HepG2 (cell line): ENCODE data around the gene SCFD2. TPM values are rescaled to one million over a fixed set of nuclear protein-coding genes. Genes with fewer than 3 reads are reported as not detected.

Experiments used
- ATAC-seq: fragments of 200-7000 bp; cut with Tn5 transposase; 3 replicates; pipeline ENCODE4 v1.9.1; 2020; ENCODE audit warnings: mild to moderate bottlenecking, moderate library complexity
- BruUV-seq: library from RNA; stranded (reverse); fragments of 400-500 nt; replicated peaks from 2 replicates; lab custom pipeline; 2021; lab: Mats Ljungman, UMichigan
- CTCF ChIA-PET: fragments of 300-600 bp; formaldehyde crosslinking; extraction: SDS; loops from one replicate; lab custom pipeline; 2021; ENCODE audit warnings: low total read pairs, inconsistent platforms, low intra/inter-chr PET ratio; lab: Yijun Ruan, JAX
- POLR2A ChIA-PET: fragments of 350-600 bp; sonication (Branson Sonifier 250); formaldehyde crosslinking; loops from one replicate; lab custom pipeline; 2020; ENCODE audit warnings: antibody characterized with exemption, inconsistent platforms; lab: Yijun Ruan, JAX
- DNase-seq: peaks from one replicate; pipeline ENCODE4 v3.0.0-alpha.2; 2015; ENCODE audit warnings: low spot score
- FAIRE-seq: peaks from 3 replicates; lab custom pipeline; 2011; peaks lifted over from hg19 to GRCh38; lab: Jason Lieb, UNC
- H2AFZ ChIP-seq: one replicate; pipeline ENCODE4 v1.6.1; 2011; ENCODE audit warnings: low read length, inconsistent platforms
- H3K27ac ChIP-seq: fragments of 300-600 bp; 3 replicates; pipeline ENCODE4 v1.8.0; 2011; ENCODE audit warnings: mixed run types, mild to moderate bottlenecking, mixed read lengths, low read length, inconsistent platforms; ENCODE audit not compliant: insufficient read depth; ENCODE audit errors: extremely low read length
- H3K27me3 ChIP-seq, 2 experiments: fragments of 200-600 bp in 1 of 2; 2 replicates in 1 of 2; 3 replicates in 1 of 2; pipeline versions ENCODE4 v1.6.0 to v1.8.0; 2011; ENCODE audit warnings: low read length in 2 of 2, mild to moderate bottlenecking in 2 of 2, moderate library complexity in 2 of 2, inconsistent platforms in 1 of 2; ENCODE audit not compliant: insufficient read depth in 2 of 2, control insufficient read depth in 1 of 2
- H3K36me3 ChIP-seq, 2 experiments: fragments of 200-600 bp in 1 of 2; replicated peaks in 1 of 2; 2 replicates in 1 of 2; 3 replicates in 1 of 2; pipeline versions ENCODE4 v1.5.1 to v1.8.0; 2011; ENCODE audit warnings: low read length in 2 of 2, inconsistent platforms in 1 of 2; ENCODE audit not compliant: insufficient read depth in 2 of 2, control insufficient read depth in 1 of 2
- H3K4me1 ChIP-seq: 2 replicates; pipeline ENCODE4 v1.5.1; 2012; ENCODE audit warnings: low read length, inconsistent platforms; ENCODE audit not compliant: insufficient read depth
- H3K4me2 ChIP-seq: 2 replicates; pipeline ENCODE4 v1.6.0; 2011; ENCODE audit warnings: low read depth, low read length, inconsistent platforms
- H3K4me3 ChIP-seq, 3 experiments: fragments of 200-600 bp in 1 of 3; sonication (generic), shearing (Covaris generic) in 1 of 3; replicated peaks in 1 of 3; 2 replicates each; pipeline ENCODE4 v1.5.1; 2011 to 2016; ENCODE audit warnings: low read length in 3 of 3, inconsistent platforms in 2 of 3, low read depth in 2 of 3, mild to moderate bottlenecking in 2 of 3, control low read depth in 1 of 3, mixed read lengths in 1 of 3; ENCODE audit not compliant: insufficient read depth in 1 of 3
- H3K79me2 ChIP-seq: one replicate; pipeline ENCODE4 v1.6.1; 2011; ENCODE audit warnings: low read length, inconsistent platforms; ENCODE audit not compliant: insufficient read depth
- H3K9ac ChIP-seq: 2 replicates; pipeline ENCODE4 v1.6.0; 2011; ENCODE audit warnings: mild to moderate bottlenecking, low read depth, low read length, inconsistent platforms; ENCODE audit not compliant: insufficient read depth
- H3K9me3 ChIP-seq: 2 replicates; pipeline ENCODE4 v1.5.1; 2012; ENCODE audit warnings: mild to moderate bottlenecking, low read length
- H4K20me1 ChIP-seq: 2 replicates; pipeline ENCODE4 v1.6.0; 2011; ENCODE audit warnings: inconsistent platforms, mild to moderate bottlenecking, low read length, moderate library complexity; ENCODE audit not compliant: insufficient read depth
- ATAD3A ChIP-seq: sonication (generic); formaldehyde crosslinking; IDR thresholded peaks from 2 replicates; pipeline ENCODE4 v1.4.0; 2020; ENCODE audit warnings: missing genetic modification reagents
- ATM ChIP-seq: fragments of 450-650 bp; IDR thresholded peaks from 2 replicates; pipeline ENCODE4 v1.7.1; 2017; ENCODE audit warnings: mild to moderate bottlenecking, borderline replicate concordance
- CHD4 ChIP-seq: fragments of 200-600 bp; sonication (generic); IDR thresholded peaks from 2 replicates; pipeline ENCODE4 v1.7.0; 2017; ENCODE audit warnings: mild to moderate bottlenecking, low read length, borderline replicate concordance
- CREM ChIP-seq, 2 experiments: sonication (generic) in 1 of 2; formaldehyde crosslinking in 1 of 2; IDR thresholded peaks; 2 replicates each; pipeline versions ENCODE4 v1.4.0 to v1.6.1; 2016 to 2020; ENCODE audit warnings: antibody characterized with exemption in 1 of 2, mild to moderate bottlenecking in 1 of 2, missing genetic modification reagents in 1 of 2
- CSRNP2 ChIP-seq: sonication (generic); formaldehyde crosslinking; conservative IDR thresholded peaks from 2 replicates; pipeline ENCODE4 v1.8.0; 2022; ENCODE audit warnings: low read depth, missing genetic modification reagents
- HCFC1 ChIP-seq: fragments of 150-350 bp; IDR thresholded peaks from 2 replicates; pipeline ENCODE4 v1.6.1; 2014; ENCODE audit warnings: low read depth, low read length
- MED1 ChIP-seq: sonication (generic); formaldehyde crosslinking; IDR thresholded peaks from 2 replicates; pipeline ENCODE4 v1.4.0; 2020; ENCODE audit warnings: missing genetic modification reagents
- NCOR1 ChIP-seq: fragments of 200-600 bp; sonication (generic); IDR thresholded peaks from 2 replicates; pipeline ENCODE4 v1.7.0; 2017; ENCODE audit warnings: antibody characterized with exemption, low read length, borderline replicate concordance
- NR2C2 ChIP-seq: sonication (generic); formaldehyde crosslinking; IDR thresholded peaks from 2 replicates; pipeline ENCODE4 v1.4.0; 2020; ENCODE audit warnings: missing genetic modification reagents, mild to moderate bottlenecking, moderate library complexity, borderline replicate concordance
- SNAI1 ChIP-seq: sonication (generic); formaldehyde crosslinking; IDR thresholded peaks from 2 replicates; pipeline ENCODE4 v1.5.0; 2020; ENCODE audit warnings: mild to moderate bottlenecking, missing genetic modification reagents, borderline replicate concordance
- STAT5B ChIP-seq: sonication (generic); formaldehyde crosslinking; IDR thresholded peaks from 2 replicates; pipeline ENCODE4 v1.4.0; 2020; ENCODE audit warnings: missing genetic modification reagents
- ZNF414 ChIP-seq: sonication (generic); formaldehyde crosslinking; IDR thresholded peaks from 2 replicates; pipeline ENCODE4 v1.5.0; 2020; ENCODE audit warnings: missing genetic modification reagents
- ZNF773 ChIP-seq: sonication (generic); formaldehyde crosslinking; IDR thresholded peaks from 2 replicates; pipeline ENCODE4 v1.4.0; 2020; ENCODE audit warnings: missing genetic modification reagents, borderline replicate concordance
- ZNF879 ChIP-seq: sonication (generic); formaldehyde crosslinking; IDR thresholded peaks from 2 replicates; pipeline ENCODE4 v1.8.1; 2023; ENCODE audit warnings: missing genetic modification reagents
- WGBS: methylation state at CpG from one replicate; pipeline ENCODE4 v1.1.6; 2017; ENCODE audit warnings: low lambda C conversion rate; 5-methylcytosine and 5-hydroxymethylcytosine counted together
- in situ Hi-C: cut with HindIII; loops from 2 replicates; pipeline ENCODE4 v1.10.0; 2017; ENCODE audit warnings: low pct_unique_long_range_greater_than_20kb; ENCODE audit not compliant: extremely low pct_ligation_motif_present
- intact Hi-C: fragments of 100-400 bp; cut with micrococcal nuclease; formaldehyde crosslinking; loops from one replicate; pipeline ENCODE4 v1.10.0; 2022; ENCODE audit not compliant: unreplicated experiment
- polyA plus RNA-seq, 8 experiments: library from polyadenylated mRNA; depleted of rRNA in 3 of 8; stranded (reverse) in 7 of 8; unstranded in 1 of 8; fragments of >200 nt; fragmentation: Illumina TruSeq in 4 of 8; extraction: Trizol in 4 of 8; gene quantifications; 2 replicates each; pipeline versions ENCODE4 v1.2.1 to v1.2.3, GENCODE V29; 2011 to 2016; ENCODE audit warnings: low read depth in 4 of 8, missing spikeins in 1 of 8, mixed read lengths in 1 of 8; ENCODE audit not compliant: insufficient read depth in 1 of 8
- total RNA-seq, 5 experiments: library from RNA; depleted of rRNA; stranded (reverse); fragments of >200 nt; fragmentation: Illumina TruSeq; extraction: Trizol; gene quantifications; 2 replicates each; pipeline ENCODE4 v1.2.3, GENCODE V29; 2016; ENCODE audit warnings: low read depth in 1 of 5
- TF ChIP-seq, protein P1 (sequence below): IDR thresholded peaks from 2 replicates; pipeline ENCODE4 v1.6.1; 2018; ENCODE audit warnings: missing genetic modification reagents
- TF ChIP-seq, protein P2 (sequence below): sonication (generic); IDR thresholded peaks from 2 replicates; pipeline ENCODE4 v1.6.1; 2016; ENCODE audit warnings: low read depth, borderline replicate concordance

The SCFD2 gene
- total and polyA plus RNA-seq, 2 of the 13 experiments (the other 11 are each of a cell fraction or from before 2014, with no cell fraction given): 4.6 to 15.6 TPM

GRCh38 chr4:53314252-53314651, 51.6 kb downstream of the SCFD2 start:
- Histone ChIP-seq H3K4me1 (no peaks in the 10 kb centered on the region), H2AFZ (no peak overlapping the region), H4K20me1 (no peaks in the 10 kb centered on the region), H3K36me3 (no peaks in the 10 kb centered on the region), H3K9ac (no peak overlapping the region), H3K27me3 (no peaks in the 10 kb centered on the region), H3K27ac (no peak overlapping the region), H3K4me2 (no peak overlapping the region), H3K4me3 (no peak overlapping the region), H3K79me2 (no peaks in the 10 kb centered on the region), H3K9me3 (no peaks in the 10 kb centered on the region)
- no peak for TF ChIP-seq SNAI1
- no peak for TF ChIP-seq ZNF773 (CRISPR knock-in tag)
- no peak for TF ChIP-seq ATM
- TF ChIP-seq HCFC1: no peak
- TF ChIP-seq MED1: no peak
- TF ChIP-seq ZNF879 (CRISPR knock-in tag): no peak
- no peak for TF ChIP-seq NR2C2
- TF ChIP-seq, protein P1, sequence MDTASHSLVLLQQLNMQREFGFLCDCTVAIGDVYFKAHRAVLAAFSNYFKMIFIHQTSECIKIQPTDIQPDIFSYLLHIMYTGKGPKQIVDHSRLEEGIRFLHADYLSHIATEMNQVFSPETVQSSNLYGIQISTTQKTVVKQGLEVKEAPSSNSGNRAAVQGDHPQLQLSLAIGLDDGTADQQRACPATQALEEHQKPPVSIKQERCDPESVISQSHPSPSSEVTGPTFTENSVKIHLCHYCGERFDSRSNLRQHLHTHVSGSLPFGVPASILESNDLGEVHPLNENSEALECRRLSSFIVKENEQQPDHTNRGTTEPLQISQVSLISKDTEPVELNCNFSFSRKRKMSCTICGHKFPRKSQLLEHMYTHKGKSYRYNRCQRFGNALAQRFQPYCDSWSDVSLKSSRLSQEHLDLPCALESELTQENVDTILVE: no peak
- TF ChIP-seq ZNF414 (CRISPR knock-in tag): no peak
- TF ChIP-seq ATAD3A (CRISPR knock-in tag): no peak
- TF ChIP-seq CREM (IDR thresholded peaks at IDR 0.05): no peak
- TF ChIP-seq CREM (CRISPR knock-in tag; IDR thresholded peaks at IDR 0.05): no peak
- no peak for TF ChIP-seq CHD4
- no peak for TF ChIP-seq NCOR1
- no peak for TF ChIP-seq CSRNP2 (CRISPR knock-in tag)
- TF ChIP-seq, protein P2, sequence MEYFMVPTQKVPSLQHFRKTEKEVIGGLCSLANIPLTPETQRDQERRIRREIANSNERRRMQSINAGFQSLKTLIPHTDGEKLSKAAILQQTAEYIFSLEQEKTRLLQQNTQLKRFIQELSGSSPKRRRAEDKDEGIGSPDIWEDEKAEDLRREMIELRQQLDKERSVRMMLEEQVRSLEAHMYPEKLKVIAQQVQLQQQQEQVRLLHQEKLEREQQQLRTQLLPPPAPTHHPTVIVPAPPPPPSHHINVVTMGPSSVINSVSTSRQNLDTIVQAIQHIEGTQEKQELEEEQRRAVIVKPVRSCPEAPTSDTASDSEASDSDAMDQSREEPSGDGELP: no peak
- no peak for TF ChIP-seq STAT5B
- ATAC-seq (no peak), FAIRE-seq (no peak), DNase-seq (no peak)
- CTCF ChIA-PET: no interaction called here
- POLR2A ChIA-PET: no interaction called here
- 87% methylated on average over 4 of the region's 4 CpGs for WGBS
- in situ Hi-C loops: loop anchor here (25.0 kb wide), 1 partner anchor 923 kb away; the partner anchor contains the start of gene PDGFRA
- intact Hi-C loops: no loop called here
- BruUV-seq: no TSS peak
